Gastroesophageal sphincter (tissue), 3 donors: Measurements from ENCODE around the gene FBRSL1.

Experiments
- CTCF ChIP-seq, 4 experiments: fragments of 200-600 bp in 2 of 4; fragments of 450-650 bp in 2 of 4; sonication (generic) in 1 of 4; IDR thresholded peaks; one replicate each; pipeline ENCODE4 v1.5.1; 2017 to 2019; ENCODE audit warnings: antibody characterized with exemption in 4 of 4, mild to moderate bottlenecking in 2 of 4, moderate library complexity in 2 of 4
- POLR2A ChIP-seq, 2 donors: fragments of 450-650 bp; IDR thresholded peaks; one replicate each; pipeline ENCODE4 v1.6.1; 2017; ENCODE audit warnings: antibody characterized with exemption in 2 of 2, mild to moderate bottlenecking in 2 of 2, moderate library complexity in 1 of 2
- POLR2AphosphoS5 ChIP-seq: sonication (generic); formaldehyde crosslinking; IDR thresholded peaks from one replicate; pipeline ENCODE4 v1.6.1; 2017; ENCODE audit warnings: antibody characterized with exemption

- no peak for TF ChIP-seq CTCF (IDR thresholded peaks at IDR 0.05)
- TF ChIP-seq POLR2A (IDR thresholded peaks at IDR 0.05): no peak
- TF ChIP-seq POLR2AphosphoS5: no peak
Measured at GRCh38 chr12:132510746-132511477, 21.0 kb downstream of the FBRSL1 start.
